Thymus (tissue), 11 donors: ENCODE results near the gene TAS2R43. TPM values are rescaled to one million over a fixed set of nuclear protein-coding genes. Genes with fewer than 3 reads are reported as not detected.
"Not testable (repeated sequence)": the region's sequence is repeated elsewhere in the genome, so short reads cannot be mapped to it uniquely, and the experiment has no call there.

Source experiments
- DNase-seq, 9 donors: peaks; one replicate each; pipeline ENCODE4 v3.0.0-alpha.2; 2013; ENCODE audit warnings: low spot score in 9 of 9, low read depth in 6 of 9, missing footprints in 1 of 9
- H3K27ac ChIP-seq, 2 donors: one replicate each; pipeline ENCODE4 v1.5.1; 2013; ENCODE audit warnings: control low read depth in 1 of 2, low read depth in 1 of 2, low read length in 1 of 2, mild to moderate bottlenecking in 1 of 2, moderate library complexity in 1 of 2
- H3K27me3 ChIP-seq, 2 donors: one replicate each; pipeline ENCODE4 v1.5.1; 2013; ENCODE audit warnings: low read length in 1 of 2; ENCODE audit not compliant: control insufficient read depth in 2 of 2, insufficient read depth in 1 of 2
- H3K36me3 ChIP-seq, 2 donors: one replicate each; pipeline ENCODE4 v1.5.1; 2013; ENCODE audit warnings: low read length in 1 of 2, mild to moderate bottlenecking in 1 of 2, moderate library complexity in 1 of 2; ENCODE audit not compliant: control insufficient read depth in 2 of 2, insufficient read depth in 2 of 2
- H3K4me1 ChIP-seq, 2 donors: one replicate each; pipeline ENCODE4 v1.5.1; 2013; ENCODE audit warnings: low read length in 2 of 2; ENCODE audit not compliant: control insufficient read depth in 2 of 2, insufficient read depth in 2 of 2
- H3K4me3 ChIP-seq, 2 donors: one replicate each; pipeline ENCODE4 v1.5.1; 2013; ENCODE audit warnings: low read length in 2 of 2, control low read depth in 1 of 2, mild to moderate bottlenecking in 1 of 2
- H3K9me3 ChIP-seq, 2 donors: one replicate each; pipeline ENCODE4 v1.5.1; 2013; ENCODE audit warnings: low read length in 1 of 2, mild to moderate bottlenecking in 1 of 2; ENCODE audit not compliant: control insufficient read depth in 2 of 2, insufficient read depth in 1 of 2
- whole genome bisulfite sequencing: extraction: QIAGEN DNeasy Blood & Tissue Kit; methylation state at CpG from one replicate; pipeline ENCODE4 v1.1.7; 2013; 5-methylcytosine and 5-hydroxymethylcytosine counted together
- polyA plus RNA-seq: library from polyadenylated mRNA; stranded (reverse); fragments of 200-250 nt; gene quantifications from one replicate; pipeline ENCODE4 v1.2.3, GENCODE V29; 2013
- total RNA-seq: library from RNA; stranded (reverse); fragments of 120-200 nt; gene quantifications from one replicate; pipeline ENCODE4 v1.2.4, GENCODE V29; 2013
- donor health status: healthy.

The TAS2R43 gene
- total and polyA plus RNA-seq, 2 donors: 0.14 to 0.94 TPM

DNA sequence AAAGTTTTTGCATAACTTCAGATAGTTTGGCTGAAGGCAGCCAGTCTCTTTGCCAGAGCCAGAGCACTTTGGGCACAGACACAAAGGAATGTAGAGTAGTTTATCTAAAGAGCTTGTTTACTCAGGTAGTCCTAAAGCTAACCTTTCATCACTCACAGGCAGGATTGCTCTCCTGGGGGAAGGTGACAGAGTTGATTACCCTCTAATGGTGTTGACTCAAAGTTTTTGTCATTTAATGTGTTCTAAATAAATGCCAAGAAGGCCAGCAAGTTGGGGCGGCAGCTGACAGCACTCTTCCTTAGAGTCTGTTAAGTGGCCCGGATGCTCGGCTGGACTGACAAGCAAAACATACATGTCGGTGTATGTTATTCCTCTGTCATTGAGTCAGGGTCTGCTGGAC lies 20.7 kb downstream of the TAS2R43 start:
- no peak overlapping the region for H3K27ac ChIP-seq
- no peaks in the 10 kb centered on the region for H3K4me1 ChIP-seq
- DNase-seq: no peak
- H3K9me3 ChIP-seq: no peaks in the 10 kb centered on the region
- H3K36me3 ChIP-seq: no peaks in the 10 kb centered on the region
- no peak overlapping the region for H3K4me3 ChIP-seq
- H3K27me3 ChIP-seq: no peaks in the 10 kb centered on the region
- 84% methylated on average over 4 of the region's 4 CpGs for WGBS

DNA sequence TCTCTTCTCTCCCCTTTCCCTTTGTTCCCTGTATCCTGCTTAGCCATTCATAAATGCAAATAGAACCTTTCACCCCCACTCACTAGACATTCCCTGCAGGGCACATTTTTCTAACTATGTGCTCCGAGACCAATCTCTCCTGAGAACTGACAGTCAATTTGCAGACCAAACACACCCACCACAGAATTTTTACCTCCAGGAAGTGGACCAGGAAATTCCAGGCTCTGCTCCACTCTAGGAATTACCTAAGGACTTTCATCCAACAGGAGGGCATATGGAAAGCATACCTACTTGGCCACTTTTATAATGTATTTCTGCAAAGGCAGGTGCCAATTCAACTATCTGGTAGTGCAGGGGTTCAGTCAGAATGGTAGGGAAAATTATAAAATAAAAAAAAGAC lies 21.1 kb downstream of the TAS2R43 start:
- H3K27me3 ChIP-seq: no peaks in the 10 kb centered on the region
- H3K4me1 ChIP-seq: no peaks in the 10 kb centered on the region
- H3K9me3 ChIP-seq: no peaks in the 10 kb centered on the region
- H3K4me3 ChIP-seq: no peak overlapping the region
- WGBS: 96% methylated on average over 1 of the region's 1 CpG
- no peak for DNase-seq
- no peak overlapping the region for H3K27ac ChIP-seq
- H3K36me3 ChIP-seq: no peaks in the 10 kb centered on the region

DNA sequence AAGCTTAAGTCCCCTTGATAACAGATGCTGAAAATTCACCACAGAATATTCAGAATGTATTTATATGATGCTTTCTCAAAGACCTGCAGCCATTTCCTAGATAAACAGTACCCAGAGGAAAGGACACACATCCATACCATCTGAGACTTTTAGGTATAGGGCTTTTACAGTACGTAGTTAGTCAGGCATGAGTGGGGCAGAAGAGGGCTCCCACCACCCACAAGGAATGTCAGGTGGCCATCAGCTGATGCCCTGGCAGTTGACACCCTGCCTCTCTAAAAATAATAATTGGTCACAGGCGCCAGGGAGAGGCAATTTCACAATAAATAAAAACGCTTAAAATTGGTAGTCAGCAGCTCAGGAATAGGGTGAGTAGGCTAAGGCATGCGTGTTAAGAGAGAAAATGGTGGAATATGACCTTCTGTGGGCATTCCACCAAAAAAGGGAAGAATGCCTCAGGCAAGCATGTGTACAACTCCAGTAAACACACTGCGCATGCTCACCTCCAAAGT lies 22.2 kb downstream of the TAS2R43 start:
- H3K4me3 ChIP-seq: no peak overlapping the region
- DNase-seq: no peak
- no peaks in the 10 kb centered on the region for H3K36me3 ChIP-seq
- H3K9me3 ChIP-seq: no peaks in the 10 kb centered on the region
- H3K4me1 ChIP-seq: no peaks in the 10 kb centered on the region
- H3K27me3 ChIP-seq: no peaks in the 10 kb centered on the region
- 88% methylated on average over 5 of the region's 5 CpGs for WGBS
- H3K27ac ChIP-seq: no peak overlapping the region

DNA sequence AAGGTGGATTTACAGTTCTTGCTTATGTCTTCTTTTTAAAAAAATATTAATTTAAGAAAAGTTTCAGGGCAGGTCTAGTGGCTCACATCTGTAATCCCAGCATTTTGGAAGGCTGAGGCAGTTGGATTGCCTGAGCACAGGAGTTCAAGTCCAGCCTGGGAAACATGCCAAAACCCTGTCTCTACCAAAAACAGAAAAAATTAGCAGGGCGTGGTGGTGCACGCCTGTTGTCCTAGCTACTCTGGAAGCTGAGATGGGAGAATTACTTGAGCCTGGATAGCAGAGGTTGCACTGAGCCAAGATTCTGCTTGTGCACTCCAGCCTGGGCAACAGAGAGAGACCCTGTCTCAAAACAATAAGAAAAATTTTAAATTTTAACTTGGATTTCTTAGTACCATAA lies 24.6 kb downstream of the TAS2R43 start:
- H3K9me3 ChIP-seq: no peaks in the 10 kb centered on the region
- H3K36me3 ChIP-seq: no peaks in the 10 kb centered on the region
- H3K27me3 ChIP-seq: no peaks in the 10 kb centered on the region
- no peaks in the 10 kb centered on the region for H3K4me1 ChIP-seq
- H3K4me3 ChIP-seq: no peak overlapping the region
- no peak overlapping the region for H3K27ac ChIP-seq
- 80% methylated on average over 2 of the region's 2 CpGs for WGBS
- no peak for DNase-seq

DNA sequence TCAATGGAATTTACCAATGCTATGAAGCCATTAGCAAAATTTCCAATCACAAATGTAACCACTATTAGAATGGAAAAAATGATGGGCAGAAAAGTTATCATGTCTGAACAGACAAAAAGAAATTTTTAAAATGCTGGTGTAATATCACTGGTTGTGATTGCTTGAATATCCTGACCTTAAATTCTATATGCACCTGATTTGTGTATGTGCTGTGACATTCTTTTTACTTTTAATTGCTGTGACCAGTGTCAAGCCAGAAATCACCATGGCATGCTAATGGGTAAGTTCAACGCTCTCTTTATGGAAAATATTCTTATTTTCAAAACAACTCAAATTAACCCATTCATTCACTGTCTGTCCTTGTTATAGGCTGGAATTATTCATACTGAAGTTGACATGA lies 29.9 kb downstream of the TAS2R43 start, which contains the start of gene TAS2R46:
TSS of gene TAS2R46 (minus strand) at position 101 of the 400 bp plus-strand sequence. CDS start at position 101, 0 bp downstream.
- WGBS: 96% methylated on average over 1 of the region's 1 CpG
- not testable (repeated sequence) for H3K4me3 ChIP-seq

DNA sequence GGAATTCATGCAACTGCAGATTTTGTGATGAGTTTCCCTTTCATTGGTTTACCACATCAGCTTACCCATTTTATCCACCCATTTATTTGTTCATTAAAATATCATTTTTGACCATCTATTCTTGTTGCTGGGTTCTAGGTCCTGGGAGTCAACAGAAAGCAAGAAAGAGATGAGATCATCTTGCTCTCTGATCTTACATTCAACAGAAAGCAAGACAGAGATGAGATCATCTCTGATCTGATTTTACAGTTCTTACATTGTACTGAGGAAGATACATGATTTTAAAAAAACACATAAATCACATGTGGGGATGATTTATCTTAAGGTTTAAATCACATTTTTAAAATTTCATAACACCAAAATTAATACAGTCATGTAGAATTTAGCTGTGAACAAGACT lies 32.3 kb downstream of the TAS2R43 start:
- H3K27me3 ChIP-seq: no peaks in the 10 kb centered on the region
- H3K36me3 ChIP-seq: no peaks in the 10 kb centered on the region
- H3K9me3 ChIP-seq: no peaks in the 10 kb centered on the region
- no peak overlapping the region for H3K4me3 ChIP-seq
- H3K4me1 ChIP-seq: no peaks in the 10 kb centered on the region
- no peak overlapping the region for H3K27ac ChIP-seq
- no peak for DNase-seq

More for the DNA sequence above, 29.9 kb downstream of the TAS2R43 start, which contains the start of gene TAS2R46:
- not testable (repeated sequence) for H3K27ac ChIP-seq, DNase-seq, H3K9me3 ChIP-seq, H3K27me3 ChIP-seq, H3K36me3 ChIP-seq, H3K4me1 ChIP-seq

DNA sequence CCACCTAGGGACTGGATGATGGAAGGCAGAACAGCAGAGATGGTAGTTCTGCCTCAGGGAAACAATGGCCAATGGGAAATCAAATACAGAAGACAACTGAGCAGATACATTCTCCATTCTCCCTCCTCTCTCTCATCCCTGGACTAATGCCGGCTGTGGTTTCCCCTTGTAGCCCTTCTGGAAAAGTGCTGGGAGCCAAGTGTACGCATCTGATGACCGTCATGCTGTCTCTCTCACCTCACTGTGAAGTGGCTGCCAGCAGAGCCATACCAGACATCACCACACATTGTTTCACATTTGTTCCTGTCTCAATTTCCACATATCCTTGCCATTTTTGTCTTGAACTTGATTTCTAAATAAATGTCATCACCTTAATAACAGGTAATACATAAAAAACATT lies 33.1 kb downstream of the TAS2R43 start:
- Histone ChIP-seq H3K27ac (no peak overlapping the region), H3K9me3 (no peaks in the 10 kb centered on the region), H3K4me3 (no peak overlapping the region), H3K27me3 (no peaks in the 10 kb centered on the region), H3K36me3 (no peaks in the 10 kb centered on the region), H3K4me1 (no peaks in the 10 kb centered on the region)
- no peak for DNase-seq
- WGBS: 96% methylated on average over 3 of the region's 3 CpGs

DNA sequence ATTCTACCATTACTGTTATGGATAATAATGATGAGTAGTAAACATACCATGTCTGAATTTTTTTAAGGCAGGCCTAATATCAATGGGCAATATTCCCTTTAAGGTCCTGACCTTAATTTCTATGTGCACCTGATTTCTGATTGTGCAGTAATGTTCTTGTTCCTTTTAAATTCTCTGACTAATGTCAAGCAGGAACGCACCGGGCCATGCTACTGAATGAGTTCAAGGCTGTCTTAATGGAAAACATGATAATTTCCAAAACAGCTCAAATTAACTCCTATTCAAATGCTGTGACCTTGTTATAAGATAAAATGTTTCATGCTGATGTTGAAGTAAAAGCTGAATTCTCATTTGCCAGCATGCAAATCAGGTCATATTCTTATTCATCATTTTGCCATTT lies 36.8 kb downstream of the TAS2R43 start:
- H3K4me3 ChIP-seq: no peak overlapping the region
- 97% methylated on average over 2 of the region's 2 CpGs for WGBS
- no peak for DNase-seq
- peaks cover 0 to 7% of the 10 kb centered on the region in 2 donors for H3K9me3 ChIP-seq
- no peak overlapping the region for H3K27ac ChIP-seq
- no peaks in the 10 kb centered on the region for H3K36me3 ChIP-seq
- no peaks in the 10 kb centered on the region for H3K27me3 ChIP-seq
- no peaks in the 10 kb centered on the region for H3K4me1 ChIP-seq

DNA sequence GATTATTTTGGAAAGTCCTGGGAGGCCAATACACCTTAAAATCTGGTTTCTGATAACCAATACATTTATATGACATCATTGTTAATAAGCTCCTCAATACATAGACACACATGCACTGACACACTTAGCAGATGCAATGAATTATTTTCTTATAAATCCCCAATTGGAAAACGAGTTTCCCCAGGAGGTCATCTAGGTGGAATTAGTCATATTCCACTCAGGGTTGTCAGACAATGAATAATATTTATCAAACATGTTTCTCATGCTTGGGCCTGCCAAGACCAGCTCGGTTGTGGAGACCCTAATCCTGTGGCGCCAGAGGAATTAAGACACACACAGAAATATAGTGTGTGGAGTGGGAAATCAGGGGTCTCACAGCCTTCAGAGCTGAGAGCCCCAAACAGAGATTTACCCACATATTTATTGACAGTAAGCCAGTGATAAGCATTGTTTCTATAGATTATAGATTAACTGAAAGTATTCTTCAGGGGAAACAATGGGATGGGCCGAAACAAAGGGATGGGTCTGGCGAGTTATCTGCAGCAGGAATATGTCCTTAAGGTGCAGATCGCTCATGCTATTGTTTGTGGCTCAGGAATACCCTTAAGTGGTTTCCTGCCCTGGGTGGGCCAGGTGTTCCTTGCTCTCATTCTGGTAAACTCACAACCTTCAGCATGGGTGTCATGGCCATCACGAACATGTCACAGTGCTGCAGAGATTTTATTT lies 42.1 kb downstream of the TAS2R43 start:
- H3K27me3 ChIP-seq, DNase-seq, H3K4me1 ChIP-seq, H3K27ac ChIP-seq, H3K4me3 ChIP-seq: not testable (repeated sequence)
- peaks cover 0 to 11% of the 10 kb centered on the region in 2 donors for H3K36me3 ChIP-seq
- peaks cover 0 to 12% of the 10 kb centered on the region in 2 donors for H3K9me3 ChIP-seq
- 99% methylated on average over 7 of the region's 7 CpGs for WGBS
